ENCODE measurements around the gene PRR9.

DNA sequence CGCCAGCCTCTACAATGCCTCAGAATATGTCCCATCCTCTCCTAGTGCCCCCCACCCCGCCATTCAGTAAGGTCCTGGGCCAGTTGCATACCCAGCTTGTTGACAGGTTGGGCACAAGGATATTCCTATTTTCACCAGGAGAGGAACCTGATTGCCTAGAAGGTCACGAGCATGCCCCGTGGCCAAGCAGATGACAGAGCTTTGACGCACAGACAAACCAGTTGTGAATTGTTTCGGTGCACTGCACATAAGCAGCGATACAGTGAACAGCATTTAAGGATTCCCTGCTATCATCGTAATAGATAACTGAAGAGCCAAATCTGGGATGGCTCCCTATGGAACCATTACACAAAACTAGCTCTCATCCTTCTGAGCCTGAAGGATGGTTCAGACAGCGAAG is 10.8 kb upstream of the PRR9 start:
- TF ChIP-seq, protein P1, sequence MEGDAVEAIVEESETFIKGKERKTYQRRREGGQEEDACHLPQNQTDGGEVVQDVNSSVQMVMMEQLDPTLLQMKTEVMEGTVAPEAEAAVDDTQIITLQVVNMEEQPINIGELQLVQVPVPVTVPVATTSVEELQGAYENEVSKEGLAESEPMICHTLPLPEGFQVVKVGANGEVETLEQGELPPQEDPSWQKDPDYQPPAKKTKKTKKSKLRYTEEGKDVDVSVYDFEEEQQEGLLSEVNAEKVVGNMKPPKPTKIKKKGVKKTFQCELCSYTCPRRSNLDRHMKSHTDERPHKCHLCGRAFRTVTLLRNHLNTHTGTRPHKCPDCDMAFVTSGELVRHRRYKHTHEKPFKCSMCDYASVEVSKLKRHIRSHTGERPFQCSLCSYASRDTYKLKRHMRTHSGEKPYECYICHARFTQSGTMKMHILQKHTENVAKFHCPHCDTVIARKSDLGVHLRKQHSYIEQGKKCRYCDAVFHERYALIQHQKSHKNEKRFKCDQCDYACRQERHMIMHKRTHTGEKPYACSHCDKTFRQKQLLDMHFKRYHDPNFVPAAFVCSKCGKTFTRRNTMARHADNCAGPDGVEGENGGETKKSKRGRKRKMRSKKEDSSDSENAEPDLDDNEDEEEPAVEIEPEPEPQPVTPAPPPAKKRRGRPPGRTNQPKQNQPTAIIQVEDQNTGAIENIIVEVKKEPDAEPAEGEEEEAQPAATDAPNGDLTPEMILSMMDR (conservative IDR thresholded peaks at IDR 0.05; ENCODE audit: low read depth, low read length) = no peak
- TF ChIP-seq EZH2 (IDR thresholded peaks at IDR 0.05; ENCODE audit: low read length, unreplicated experiment) = no peak
- no peak for TF ChIP-seq EZH2phosphoT487 (IDR thresholded peaks at IDR 0.05; ENCODE audit: borderline replicate concordance, low read length)

Data from PC-3 (cell line).